CD14-positive monocyte (primary cell): Measurements from ENCODE around the gene COL4A2. TPM values are rescaled to one million over a fixed set of nuclear protein-coding genes. Genes with fewer than 3 reads are reported as not detected.

Experiments used
- DNase-seq, 3 donors: peaks; one replicate each; pipeline ENCODE4 v3.0.0-alpha.2; 2011 to 2022
- H2AFZ ChIP-seq: 2 replicates; pipeline ENCODE4 v1.6.0; 2012; ENCODE audit warnings: mild to moderate bottlenecking, low read depth, low read length, inconsistent platforms; ENCODE audit not compliant: insufficient read depth, poor library complexity, severe bottlenecking
- H3K27ac ChIP-seq, 2 donors: 1 replicate in 1 of 2; 2 replicates in 1 of 2; pipeline ENCODE4 v1.5.1; 2012 to 2013; ENCODE audit warnings: low read length in 2 of 2, control low read depth in 1 of 2, inconsistent platforms in 1 of 2, low read depth in 1 of 2, mild to moderate bottlenecking in 1 of 2
- H3K27me3 ChIP-seq, 2 donors: one replicate each; pipeline versions ENCODE4 v1.6.0 to v1.6.1; 2011 to 2013; ENCODE audit warnings: low read length in 2 of 2; ENCODE audit not compliant: control insufficient read depth in 2 of 2, insufficient read depth in 2 of 2
- H3K36me3 ChIP-seq, 2 donors: replicated peaks in 1 of 2; 1 replicate in 1 of 2; 2 replicates in 1 of 2; pipeline versions ENCODE4 v1.5.1 to v1.6.1; 2012 to 2013; ENCODE audit warnings: low read length in 2 of 2, control low read depth in 1 of 2, inconsistent platforms in 1 of 2, mild to moderate bottlenecking in 1 of 2; ENCODE audit not compliant: insufficient read depth in 2 of 2, control insufficient read depth in 1 of 2
- H3K4me1 ChIP-seq, 2 donors: 1 replicate in 1 of 2; 2 replicates in 1 of 2; pipeline versions ENCODE4 v1.5.1 to v1.6.1; 2012 to 2013; ENCODE audit warnings: low read length in 2 of 2, control low read depth in 1 of 2, inconsistent platforms in 1 of 2, mild to moderate bottlenecking in 1 of 2, moderate library complexity in 1 of 2; ENCODE audit not compliant: insufficient read depth in 2 of 2, control insufficient read depth in 1 of 2
- H3K4me2 ChIP-seq: replicated peaks from 2 replicates; pipeline ENCODE3; 2012; ENCODE audit warnings: low read length, moderate library complexity, mild to moderate bottlenecking; ENCODE audit not compliant: poor library complexity, severe bottlenecking; ENCODE audit errors: extremely low read depth
- H3K4me3 ChIP-seq, 3 experiments: fragments of 200-600 bp in 1 of 3; sonication (generic) in 1 of 3; replicated peaks in 1 of 3; 1 replicate in 2 of 3; 2 replicates in 1 of 3; pipeline ENCODE4 v1.5.1; 2011 to 2013; ENCODE audit warnings: low read length in 3 of 3, mild to moderate bottlenecking in 3 of 3, control low read depth in 2 of 3, low read depth in 2 of 3, inconsistent platforms in 1 of 3, moderate library complexity in 1 of 3
- H3K79me2 ChIP-seq: 2 replicates; pipeline ENCODE4 v1.6.0; 2012; ENCODE audit warnings: mild to moderate bottlenecking, control low read depth, inconsistent platforms, low read length, moderate library complexity; ENCODE audit not compliant: insufficient read depth
- H3K9ac ChIP-seq: 2 replicates; pipeline ENCODE4 v1.6.0; 2017; ENCODE audit warnings: low read length, mild to moderate bottlenecking; ENCODE audit not compliant: insufficient read depth, poor library complexity, severe bottlenecking
- H3K9me3 ChIP-seq, 2 donors: replicated peaks in 1 of 2; 1 replicate in 1 of 2; 2 replicates in 1 of 2; pipeline versions ENCODE4 v1.5.1 to v1.6.1; 2012 to 2013; ENCODE audit warnings: low read length in 2 of 2, control low read depth in 1 of 2; ENCODE audit not compliant: control insufficient read depth in 1 of 2, insufficient read depth in 1 of 2
- H4K20me1 ChIP-seq: 2 replicates; pipeline ENCODE4 v1.6.0; 2012; ENCODE audit warnings: mild to moderate bottlenecking, low read length, control low read depth, moderate library complexity; ENCODE audit not compliant: insufficient read depth
- H3K27ac Mint-ChIP-seq, 7 donors: one replicate each; pipeline ENCODE4 v1.8.0; 2020; ENCODE audit warnings: mild to moderate bottlenecking in 7 of 7, mixed read lengths in 7 of 7, moderate library complexity in 6 of 7, inconsistent platforms in 2 of 7
- H3K27me3 Mint-ChIP-seq, 3 donors: one replicate each; pipeline ENCODE4 v1.8.0; 2021 to 2022; ENCODE audit warnings: low read depth in 3 of 3, mild to moderate bottlenecking in 3 of 3, mixed read lengths in 3 of 3, moderate library complexity in 3 of 3, inconsistent platforms in 1 of 3
- H3K36me3 Mint-ChIP-seq, 2 donors: one replicate each; pipeline ENCODE4 v1.8.0; 2020; ENCODE audit warnings: mixed read lengths in 2 of 2, inconsistent platforms in 1 of 2, mild to moderate bottlenecking in 1 of 2
- H3K4me1 Mint-ChIP-seq: one replicate; pipeline ENCODE4 v1.8.0; 2020; ENCODE audit warnings: mild to moderate bottlenecking, mixed read lengths
- H3K4me3 Mint-ChIP-seq, 2 donors: one replicate each; pipeline ENCODE4 v1.8.0; 2020; ENCODE audit warnings: mild to moderate bottlenecking in 2 of 2, mixed read lengths in 2 of 2, moderate library complexity in 1 of 2
- H3K9me3 Mint-ChIP-seq, 7 donors: one replicate each; pipeline ENCODE4 v1.8.0; 2020 to 2022; ENCODE audit warnings: mixed read lengths in 7 of 7, mild to moderate bottlenecking in 6 of 7, moderate library complexity in 6 of 7, inconsistent platforms in 2 of 7
- CTCF ChIP-seq: fragments of 200-600 bp; IDR thresholded peaks from one replicate; pipeline ENCODE4 v1.8.0; 2022; ENCODE audit warnings: antibody characterized with exemption, mild to moderate bottlenecking
- WGBS: methylation state at CpG from one replicate; pipeline ENCODE4 v1.1.5; 2013; ENCODE audit warnings: missing lambda C conversion rate; ENCODE audit not compliant: insufficient coverage; 5-methylcytosine and 5-hydroxymethylcytosine counted together
- intact Hi-C, 2 donors: fragments of 100-400 bp; cut with micrococcal nuclease; formaldehyde crosslinking; loops; one replicate each; pipeline versions ENCODE4 v1.15.0 to v1.15.1; 2023
- polyA plus RNA-seq, 3 donors: library from polyadenylated mRNA; depleted of rRNA in 1 of 3; unstranded in 2 of 3; stranded (reverse) in 1 of 3; fragments of 300-500 nt in 2 of 3; fragments of >200 nt in 1 of 3; fragmentation: Illumina TruSeq in 2 of 3; gene quantifications; 1 replicate in 2 of 3; 2 replicates in 1 of 3; pipeline ENCODE4 v1.2.3, GENCODE V29; 2012 to 2021

The COL4A2 gene
- polyA plus RNA-seq, 3 donors = not detected

DNA sequence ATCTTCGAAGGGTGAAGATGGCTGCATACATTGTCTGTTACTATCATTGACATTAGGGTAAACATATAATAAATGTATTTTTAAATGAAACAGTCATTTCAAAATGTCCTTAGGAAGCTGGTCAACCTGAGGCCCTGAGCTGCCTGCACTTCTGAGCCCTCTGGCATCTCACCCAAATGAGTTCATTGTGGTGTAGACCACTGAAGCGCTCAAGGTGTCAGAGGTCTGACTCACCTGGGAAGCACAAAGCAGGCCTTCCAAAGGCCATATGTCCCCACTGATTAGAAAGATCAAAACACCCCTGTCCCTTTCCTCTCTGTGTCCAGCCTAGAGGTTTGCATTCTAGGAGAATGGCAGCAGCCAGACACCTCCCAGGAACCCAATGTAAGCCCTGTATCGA lies 59.6 kb downstream of the COL4A2 start:
- no peak overlapping the region for H3K9ac ChIP-seq
- TF ChIP-seq CTCF = no peak
- Mint-ChIP-seq H3K4me3 (no peak overlapping the region), H3K27me3 (peaks cover under 1 to 11% (median 2%) of the 10 kb centered on the region in 3 donors), H3K27ac (no peak overlapping the region), H3K9me3 (peaks cover 0 to 2% (median 0%) of the 10 kb centered on the region in 7 donors), H3K36me3 (no peaks in the 10 kb centered on the region), H3K4me1 (no peaks in the 10 kb centered on the region)
- WGBS = no CpG with 5 or more reads among the region's 3 CpGs
- no peak overlapping the region for H3K4me2 ChIP-seq
- no peak overlapping the region for H2AFZ ChIP-seq
- H3K4me3 ChIP-seq = no peak overlapping the region
- no peak overlapping the region for H3K27ac ChIP-seq
- no peaks in the 10 kb centered on the region for H3K27me3 ChIP-seq
- intact Hi-C loops = no loop called here
- no peaks in the 10 kb centered on the region for H3K36me3 ChIP-seq
- no peaks in the 10 kb centered on the region for H3K4me1 ChIP-seq
- H4K20me1 ChIP-seq = no peaks in the 10 kb centered on the region
- H3K9me3 ChIP-seq = no peaks in the 10 kb centered on the region
- no peak for DNase-seq
- no peaks in the 10 kb centered on the region for H3K79me2 ChIP-seq

- H3K9me3 ChIP-seq = no peaks in the 10 kb centered on the region
- no peak overlapping the region for H3K4me3 ChIP-seq
- no peaks in the 10 kb centered on the region for H3K4me1 ChIP-seq
- Mint-ChIP-seq H3K4me3 (no peak overlapping the region), H3K36me3 (no peaks in the 10 kb centered on the region), H3K27me3 (peaks cover 4 to 10% (median 6%) of the 10 kb centered on the region in 3 donors), H3K4me1 (no peaks in the 10 kb centered on the region), H3K27ac (no peak overlapping the region), H3K9me3 (peaks cover 0 to 4% (median 0%) of the 10 kb centered on the region in 7 donors)
- no peaks in the 10 kb centered on the region for H3K79me2 ChIP-seq
- H4K20me1 ChIP-seq = no peaks in the 10 kb centered on the region
- DNase-seq = no peak
- no peak overlapping the region for H3K4me2 ChIP-seq
- H3K9ac ChIP-seq = no peak overlapping the region
- H3K36me3 ChIP-seq = no peaks in the 10 kb centered on the region
- TF ChIP-seq CTCF = no peak
- intact Hi-C loops = no loop called here
- no peak overlapping the region for H3K27ac ChIP-seq
- H3K27me3 ChIP-seq = peaks cover 1 to 2% of the 10 kb centered on the region in 2 donors
- no peak overlapping the region for H2AFZ ChIP-seq
- no CpG with 5 or more reads among the region's 4 CpGs for WGBS
These were observed 60.5 kb downstream of the COL4A2 start for GRCh38 chr13:110367620-110368019.
